OCI-LY7 (cell line): ENCODE results near the gene HSPB3. TPM values are rescaled to one million over a fixed set of nuclear protein-coding genes. Genes with fewer than 3 reads are reported as not detected.

Experiments used
- Bru-seq: library from RNA; stranded (reverse); fragments of 400-500 nt; gene quantifications from one replicate; lab custom pipeline; 2021; lab: Mats Ljungman, UMichigan
- BruChase-seq, 2 experiments: library from RNA; stranded (reverse); fragments of 400-500 nt; gene quantifications; one replicate each; lab custom pipeline; 2021; lab: Mats Ljungman, UMichigan
- BruUV-seq: library from RNA; stranded (reverse); fragments of 400-500 nt; replicated peaks from 2 replicates; lab custom pipeline; 2021; lab: Mats Ljungman, UMichigan
- CTCF ChIA-PET: fragments of 300-600 bp; sonication (Branson Sonifier 250); formaldehyde crosslinking; loops from one replicate; lab custom pipeline; 2022; ENCODE audit warnings: antibody characterized with exemption; ENCODE audit not compliant: unreplicated experiment; lab: Charles Lee
- POLR2A ChIA-PET: fragments of 300-600 bp; sonication (Branson Sonifier 250); formaldehyde crosslinking; loops from one replicate; lab custom pipeline; 2022; ENCODE audit warnings: antibody characterized with exemption; lab: Charles Lee
- DNase-seq: peaks from one replicate; pipeline ENCODE4 v3.0.0-alpha.2; 2015; ENCODE audit warnings: low spot score
- H2AFZ ChIP-seq: fragments of 200-600 bp; sonication (generic), shearing (Covaris generic); 2 replicates; pipeline ENCODE4 v1.6.1; 2014; ENCODE audit warnings: mild to moderate bottlenecking, antibody characterized with exemption, low read length, moderate library complexity
- H3K27ac ChIP-seq: fragments of 200-600 bp; sonication (generic); 2 replicates; pipeline ENCODE4 v1.5.1; 2014; ENCODE audit warnings: mixed run types, low read depth, mild to moderate bottlenecking, moderate library complexity, low read length, inconsistent platforms; ENCODE audit not compliant: poor library complexity, severe bottlenecking
- H3K36me3 ChIP-seq: fragments of 200-600 bp; sonication (generic); 2 replicates; pipeline ENCODE4 v1.6.1; 2014; ENCODE audit warnings: mild to moderate bottlenecking, antibody characterized with exemption, low read length, moderate library complexity, mixed read lengths; ENCODE audit not compliant: insufficient read depth
- H3K4me1 ChIP-seq: fragments of 200-600 bp; sonication (generic); 2 replicates; pipeline ENCODE4 v1.5.1; 2014; ENCODE audit warnings: mild to moderate bottlenecking, low read length; ENCODE audit not compliant: insufficient read depth, poor library complexity, severe bottlenecking
- H3K4me2 ChIP-seq: fragments of 200-600 bp; sonication (generic); 2 replicates; pipeline ENCODE4 v1.6.1; 2014; ENCODE audit warnings: mild to moderate bottlenecking, low read length
- H3K4me3 ChIP-seq: fragments of 200-600 bp; sonication (generic); 2 replicates; pipeline ENCODE4 v1.5.1; 2014; ENCODE audit warnings: mild to moderate bottlenecking, low read depth, low read length; ENCODE audit not compliant: poor library complexity, severe bottlenecking
- H3K79me2 ChIP-seq: fragments of 200-600 bp; sonication (generic); 2 replicates; pipeline ENCODE4 v1.6.1; 2016; ENCODE audit warnings: low read depth, mild to moderate bottlenecking, low read length, moderate library complexity, mixed read lengths; ENCODE audit not compliant: insufficient read depth
- H3K9me2 ChIP-seq: fragments of 200-600 bp; sonication (generic); 2 replicates; pipeline ENCODE4 v1.6.1; 2016; ENCODE audit warnings: mild to moderate bottlenecking, low read length, mixed read lengths; ENCODE audit not compliant: insufficient read depth
- H3K9me3 ChIP-seq: fragments of 200-600 bp; sonication (generic); 2 replicates; pipeline ENCODE4 v1.6.1; 2014; ENCODE audit warnings: mild to moderate bottlenecking, mixed run types, low read length, mixed read lengths
- H4K20me1 ChIP-seq: fragments of 200-600 bp; sonication (generic); 2 replicates; pipeline ENCODE4 v1.6.1; 2014; ENCODE audit warnings: mild to moderate bottlenecking, antibody characterized with exemption, low read length, moderate library complexity, mixed read lengths; ENCODE audit not compliant: insufficient read depth
- CTCF ChIP-seq: fragments of 200-600 bp; sonication (generic); conservative IDR thresholded peaks from 2 replicates; pipeline ENCODE4 v1.5.1; 2014; ENCODE audit warnings: mild to moderate bottlenecking, antibody characterized with exemption, low read length, moderate library complexity, mixed read lengths
- EZH2phosphoT487 ChIP-seq: fragments of 200-600 bp; sonication (generic); IDR thresholded peaks from 2 replicates; pipeline ENCODE4 v1.6.1; 2018; ENCODE audit warnings: low read depth, borderline replicate concordance, mild to moderate bottlenecking, mixed run types, antibody characterized with exemption, low read length, moderate library complexity, mixed read lengths
- intact Hi-C: fragments of 100-400 bp; cut with micrococcal nuclease; formaldehyde crosslinking; loops from one replicate; pipeline ENCODE4 v1.10.0; 2022; ENCODE audit not compliant: unreplicated experiment
- long read RNA-seq: library from polyadenylated mRNA; stranded (forward); transcript quantifications from one replicate; pipeline ENCODE4 v2.0.0, GENCODE V29; 2022
- total RNA-seq, 2 experiments: library from RNA; depleted of rRNA in 1 of 2; stranded (reverse); fragments of >200 nt in 1 of 2; shearing (Covaris generic) in 1 of 2; gene quantifications; 2 replicates each; pipeline ENCODE4 v1.2.3, GENCODE V29; 2014 to 2022

The HSPB3 gene, protein sequence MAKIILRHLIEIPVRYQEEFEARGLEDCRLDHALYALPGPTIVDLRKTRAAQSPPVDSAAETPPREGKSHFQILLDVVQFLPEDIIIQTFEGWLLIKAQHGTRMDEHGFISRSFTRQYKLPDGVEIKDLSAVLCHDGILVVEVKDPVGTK
- total RNA-seq (2014; rRNA removed; shearing (Covaris generic)) (not detected in 2 replicates), total RNA-seq (2022) (not detected in 2 replicates), Bru-seq, nascent RNA (not detected), BruChase-seq, experiment 1, labeled RNA remaining after a 6-hour chase (percentile 20 among the genes with signal in this experiment), BruChase-seq, experiment 2, labeled RNA remaining after a 2-hour chase (percentile 24 among the genes with signal in this experiment)
- long read RNA-seq = 0 reads

DNA sequence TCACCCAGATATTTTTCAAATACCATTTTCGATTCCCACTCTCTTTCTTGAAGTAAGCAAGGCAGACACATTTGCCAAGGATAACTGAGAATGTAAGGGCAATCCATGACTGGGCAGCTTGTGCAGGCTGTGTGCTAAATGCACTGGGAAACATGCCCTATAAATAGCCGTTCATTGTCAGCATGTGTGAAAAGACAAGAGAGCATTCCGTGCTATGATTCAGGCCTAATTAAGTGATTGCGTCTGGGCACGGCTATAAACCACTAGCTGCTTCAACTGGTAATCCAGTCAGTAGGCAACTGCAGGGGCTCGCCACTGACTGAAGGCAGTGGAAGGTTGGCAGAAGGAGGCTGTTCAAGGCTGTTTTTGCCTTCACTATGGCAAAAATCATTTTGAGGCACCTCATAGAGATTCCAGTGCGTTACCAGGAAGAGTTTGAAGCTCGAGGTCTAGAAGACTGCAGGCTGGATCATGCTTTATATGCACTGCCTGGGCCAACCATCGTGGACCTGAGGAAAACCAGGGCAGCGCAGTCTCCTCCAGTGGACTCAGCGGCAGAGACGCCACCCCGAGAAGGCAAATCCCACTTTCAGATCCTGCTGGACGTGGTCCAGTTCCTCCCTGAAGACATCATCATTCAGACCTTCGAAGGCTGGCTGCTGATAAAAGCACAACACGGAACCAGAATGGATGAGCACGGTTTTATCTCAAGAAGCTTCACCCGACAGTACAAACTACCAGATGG, at the start of gene HSPB3:
TSS of gene HSPB3 (plus strand) at position 287 of the 745 bp plus-strand sequence. CDS start at position 378, 91 bp downstream.
- Histone ChIP-seq H3K9me3 (no peaks in the 10 kb centered on the region), H3K4me2 (no peak within 1 kb of the TSS), H2AFZ (no peak within 1 kb of the TSS), H3K27ac (no peak within 1 kb of the TSS), H3K36me3 (no peaks in the 10 kb centered on the region), H3K4me1 (no peaks in the 10 kb centered on the region), H4K20me1 (no peaks in the 10 kb centered on the region), H3K79me2 (no peaks in the 10 kb centered on the region), H3K4me3 (no peak within 1 kb of the TSS), H3K9me2 (no peaks in the 10 kb centered on the region)
- TF ChIP-seq CTCF (no peak), EZH2phosphoT487 (no peak)
- intact Hi-C loops = no loop called here
- ChIA-PET POLR2A (interaction anchor here (0.5 kb wide), 1 partner anchor 406 kb away, joined by 4 read pairs; no protein-coding TSS in a partner anchor), CTCF (no interaction called here)
- no TSS peak for BruUV-seq
- no peak for DNase-seq

GRCh38 chr5:54411176-54411575, 44.3 kb upstream of the HSPB3 start:
- no peak for TF ChIP-seq CTCF
- no peak for TF ChIP-seq EZH2phosphoT487
- H3K4me1 ChIP-seq = no peaks in the 10 kb centered on the region
- POLR2A ChIA-PET = interaction anchor here (1.0 to 1.1 kb wide), 2 partner anchors 22 to 94 kb away, joined by 3 to 4 read pairs; no protein-coding TSS in a partner anchor
- intact Hi-C loops = no loop called here
- BruUV-seq = no TSS peak
- H3K4me3 ChIP-seq = no peak overlapping the region
- no peak overlapping the region for H3K4me2 ChIP-seq
- CTCF ChIA-PET = no interaction called here
- no peak overlapping the region for H3K27ac ChIP-seq
- no peaks in the 10 kb centered on the region for H3K36me3 ChIP-seq
- no peak overlapping the region for H2AFZ ChIP-seq
- H4K20me1 ChIP-seq = no peaks in the 10 kb centered on the region
- H3K9me2 ChIP-seq = no peaks in the 10 kb centered on the region
- DNase-seq = no peak
- H3K9me3 ChIP-seq = no peaks in the 10 kb centered on the region
- H3K79me2 ChIP-seq = no peaks in the 10 kb centered on the region
